HCT116 (cell line): ENCODE data around the gene LACTB. TPM values are rescaled to one million over a fixed set of nuclear protein-coding genes. Genes with fewer than 3 reads are reported as not detected.

Source experiments
- ATAC-seq: fragments of 200-7000 bp; cut with Tn5 transposase; 2 replicates; pipeline ENCODE4 v1.9.1; 2020; ENCODE audit warnings: mild to moderate bottlenecking, moderate library complexity
- BruUV-seq: library from RNA; stranded (reverse); fragments of 400-500 nt; replicated peaks from 2 replicates; lab custom pipeline; 2021; lab: Mats Ljungman, UMichigan
- CTCF ChIA-PET: fragments of 300-600 bp; sonication (Branson Sonifier 250); formaldehyde crosslinking; loops from one replicate; lab custom pipeline; 2021; ENCODE audit warnings: antibody characterized with exemption; lab: Charles Lee
- POLR2A ChIA-PET: fragments of 300-600, 350-600 bp; sonication (Branson Sonifier 250); formaldehyde crosslinking; loops from one replicate; lab custom pipeline; 2021; ENCODE audit warnings: antibody characterized with exemption; lab: Charles Lee
- RAD21 ChIA-PET, 2 experiments: fragments of 300-600 bp; sonication (Branson Sonifier 250); formaldehyde crosslinking; loops; one replicate each; lab custom pipeline; 2023; ENCODE audit warnings: low total read pairs in 2 of 2; ENCODE audit not compliant: uncharacterized antibody in 2 of 2, unreplicated experiment in 2 of 2, low non-redundant PET in 1 of 2; lab: Charles Lee
- DNase-seq: peaks from one replicate; pipeline ENCODE4 v3.0.0-alpha.2; 2010; ENCODE audit warnings: low read depth, low spot score
- H2AFZ ChIP-seq: fragments of 200-600 bp; shearing (Covaris generic), sonication (generic); 2 replicates; pipeline ENCODE4 v1.6.1; 2017; ENCODE audit warnings: low read depth, mixed run types, mixed read lengths, antibody characterized with exemption, low read length; ENCODE audit not compliant: poor library complexity, severe bottlenecking
- H3K27ac ChIP-seq: 2 replicates; pipeline ENCODE4 v1.5.1; 2012; ENCODE audit warnings: low read depth, low read length
- H3K27me3 ChIP-seq: fragments of 200-600 bp; sonication (generic); 2 replicates; pipeline ENCODE4 v1.6.1; 2016; ENCODE audit warnings: mixed run types, low read length, mixed read lengths; ENCODE audit not compliant: insufficient read depth
- H3K36me3 ChIP-seq, 2 experiments: fragments of 200-500 bp in 1 of 2; fragments of 200-600 bp in 1 of 2; sonication (Bioruptor generic) in 1 of 2; sonication (generic) in 1 of 2; 2 replicates each; pipeline versions ENCODE4 v1.5.1 to v1.6.1; 2014 to 2016; ENCODE audit warnings: low read length in 2 of 2, inconsistent platforms in 1 of 2, mixed read lengths in 1 of 2, mixed run types in 1 of 2; ENCODE audit not compliant: insufficient read depth in 2 of 2, control insufficient read depth in 1 of 2
- H3K4me1 ChIP-seq, 2 experiments: fragments of 200-600 bp in 1 of 2; sonication (generic) in 1 of 2; 2 replicates each; pipeline versions ENCODE4 v1.5.1 to v1.6.1; 2012 to 2017; ENCODE audit warnings: low read length in 2 of 2, inconsistent platforms in 1 of 2, mild to moderate bottlenecking in 1 of 2, mixed read lengths in 1 of 2, mixed run types in 1 of 2, moderate library complexity in 1 of 2; ENCODE audit not compliant: insufficient read depth in 2 of 2, control insufficient read depth in 1 of 2
- H3K4me2 ChIP-seq: fragments of 200-600 bp; sonication (generic); 2 replicates; pipeline ENCODE4 v1.6.1; 2017; ENCODE audit warnings: mixed run types, low read length, mixed read lengths
- H3K4me3 ChIP-seq, 2 experiments: fragments of 200-600 bp in 1 of 2; sonication (generic) in 1 of 2; replicated peaks in 1 of 2; 2 replicates each; pipeline ENCODE4 v1.5.1; 2011 to 2016; ENCODE audit warnings: low read length in 2 of 2, control low read depth in 1 of 2, low read depth in 1 of 2, mild to moderate bottlenecking in 1 of 2, mixed read lengths in 1 of 2, mixed run types in 1 of 2
- H3K79me2 ChIP-seq: fragments of 200-600 bp; sonication (generic); 2 replicates; pipeline ENCODE4 v1.6.1; 2017; ENCODE audit warnings: mild to moderate bottlenecking, mixed run types, low read length, moderate library complexity, mixed read lengths; ENCODE audit not compliant: insufficient read depth
- H3K9ac ChIP-seq: fragments of 200-600 bp; sonication (generic); 2 replicates; pipeline ENCODE4 v1.6.1; 2016; ENCODE audit warnings: low read length, mixed read lengths
- H3K9me2 ChIP-seq: fragments of 200-600 bp; sonication (generic), shearing (Covaris generic); 2 replicates; pipeline ENCODE4 v1.6.1; 2017; ENCODE audit warnings: mixed run types, mild to moderate bottlenecking, moderate library complexity; ENCODE audit not compliant: insufficient read depth
- H3K9me3 ChIP-seq, 2 experiments: fragments of 200-500 bp in 1 of 2; fragments of 200-600 bp in 1 of 2; sonication (Bioruptor generic) in 1 of 2; sonication (generic) in 1 of 2; 2 replicates each; pipeline ENCODE4 v1.6.1; 2014 to 2017; ENCODE audit warnings: low read length in 2 of 2, mixed read lengths in 2 of 2, inconsistent platforms in 1 of 2, low read depth in 1 of 2, mild to moderate bottlenecking in 1 of 2, mixed run types in 1 of 2, moderate library complexity in 1 of 2; ENCODE audit not compliant: control insufficient read depth in 1 of 2, insufficient read depth in 1 of 2
- H4K20me1 ChIP-seq: fragments of 200-600 bp; sonication (generic), shearing (Covaris generic); 2 replicates; pipeline ENCODE4 v1.6.1; 2017; ENCODE audit warnings: mixed run types, mild to moderate bottlenecking, moderate library complexity; ENCODE audit not compliant: insufficient read depth
- CBX3 ChIP-seq: IDR thresholded peaks from 2 replicates; pipeline ENCODE4 v1.6.1; 2012; ENCODE audit warnings: low read depth
- CEBPB ChIP-seq: IDR thresholded peaks from 2 replicates; pipeline ENCODE4 v1.6.1; 2012; ENCODE audit warnings: low read depth
- CTCF ChIP-seq, 3 experiments: fragments of 200-600 bp in 1 of 3; sonication (generic) in 1 of 3; IDR thresholded peaks in 2 of 3; conservative IDR thresholded peaks in 1 of 3; 2 replicates each; pipeline ENCODE4 v1.5.1; 2012 to 2017; ENCODE audit warnings: low read depth in 2 of 3, low read length in 2 of 3, antibody characterized with exemption in 1 of 3, borderline replicate concordance in 1 of 3, control low read depth in 1 of 3, mild to moderate bottlenecking in 1 of 3, mixed read lengths in 1 of 3, mixed run types in 1 of 3, moderate library complexity in 1 of 3; ENCODE audit not compliant: insufficient read depth in 1 of 3
- EGR1 ChIP-seq: IDR thresholded peaks from 2 replicates; pipeline ENCODE4 v1.6.1; 2012; ENCODE audit warnings: low read depth
- ELF1 ChIP-seq: IDR thresholded peaks from 2 replicates; pipeline ENCODE4 v1.6.1; 2012; ENCODE audit warnings: low read depth, borderline replicate concordance
- EZH2 ChIP-seq: fragments of 200-600 bp; sonication (generic); IDR thresholded peaks from 2 replicates; pipeline ENCODE4 v1.6.1; 2017; ENCODE audit warnings: antibody characterized with exemption, mixed run types
- FOSL1 ChIP-seq: IDR thresholded peaks from 2 replicates; pipeline ENCODE4 v1.6.1; 2012; ENCODE audit warnings: low read depth
- JUND ChIP-seq: IDR thresholded peaks from 2 replicates; pipeline ENCODE4 v1.6.1; 2012
- POLR2AphosphoS5 ChIP-seq: IDR thresholded peaks from 2 replicates; pipeline ENCODE4 v1.6.1; 2011; ENCODE audit warnings: mild to moderate bottlenecking, low read depth, low read length, moderate library complexity
- RAD21 ChIP-seq: IDR thresholded peaks from 2 replicates; pipeline ENCODE4 v1.6.1; 2012; ENCODE audit warnings: low read depth, mild to moderate bottlenecking
- SIN3A ChIP-seq: IDR thresholded peaks from 2 replicates; pipeline ENCODE4 v1.6.1; 2012; ENCODE audit warnings: low read depth
- SP1 ChIP-seq: IDR thresholded peaks from 2 replicates; pipeline ENCODE4 v1.6.1; 2012; ENCODE audit warnings: low read depth
- SRF ChIP-seq: IDR thresholded peaks from 2 replicates; pipeline ENCODE4 v1.6.1; 2012; ENCODE audit warnings: low read depth
- TCF7L2 ChIP-seq: IDR thresholded peaks from 2 replicates; pipeline ENCODE4 v1.7.0; 2011; ENCODE audit warnings: borderline replicate concordance, inconsistent platforms; ENCODE audit not compliant: insufficient read depth, insufficient read length; ENCODE audit errors: extremely low read depth
- ZBTB33 ChIP-seq: IDR thresholded peaks from 2 replicates; pipeline ENCODE4 v1.6.1; 2011; ENCODE audit warnings: mild to moderate bottlenecking, low read length, moderate library complexity; ENCODE audit not compliant: insufficient replicate concordance; ENCODE audit errors: extremely low read depth
- ZFX ChIP-seq: fragments of 450-650 bp; IDR thresholded peaks from 2 replicates; pipeline ENCODE4 v1.6.1; 2017
- ZNF274 ChIP-seq: fragments of 200-500 bp; sonication (Bioruptor generic); IDR thresholded peaks from 2 replicates; pipeline ENCODE4 v1.6.1; 2014; ENCODE audit warnings: mild to moderate bottlenecking, low read depth, low read length, inconsistent platforms
- intact Hi-C: fragments of 100-400 bp; cut with micrococcal nuclease; formaldehyde crosslinking; loops from 2 replicates; pipeline ENCODE4 v1.10.0; 2022
- total RNA-seq: library from RNA; stranded (reverse); gene quantifications from one replicate; pipeline ENCODE4 v1.2.1, GENCODE V29; 2021; ENCODE audit not compliant: unreplicated experiment
- TF ChIP-seq, protein P1 (sequence below): IDR thresholded peaks from 2 replicates; pipeline ENCODE4 v1.6.1; 2012
- TF ChIP-seq, protein P2 (sequence below): IDR thresholded peaks from 2 replicates; pipeline ENCODE4 v1.6.1; 2012

The LACTB gene
- total RNA-seq, 1 experiment from 2014 or later, result 7.6 TPM

GRCh38 chr15:63172376-63172775 lies 50.7 kb downstream of the LACTB start:
- H3K79me2 ChIP-seq, result no peaks in the 10 kb centered on the region
- H3K4me3 ChIP-seq, result no peak overlapping the region
- no peak overlapping the region for H3K9ac ChIP-seq
- no TSS peak for BruUV-seq
- TF ChIP-seq, protein P1, sequence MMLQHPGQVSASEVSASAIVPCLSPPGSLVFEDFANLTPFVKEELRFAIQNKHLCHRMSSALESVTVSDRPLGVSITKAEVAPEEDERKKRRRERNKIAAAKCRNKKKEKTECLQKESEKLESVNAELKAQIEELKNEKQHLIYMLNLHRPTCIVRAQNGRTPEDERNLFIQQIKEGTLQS, result no peak
- TF ChIP-seq, protein P2, sequence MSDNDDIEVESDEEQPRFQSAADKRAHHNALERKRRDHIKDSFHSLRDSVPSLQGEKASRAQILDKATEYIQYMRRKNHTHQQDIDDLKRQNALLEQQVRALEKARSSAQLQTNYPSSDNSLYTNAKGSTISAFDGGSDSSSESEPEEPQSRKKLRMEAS, result no peak
- TF ChIP-seq SRF (no peak), FOSL1 (no peak), ELF1 (no peak), EGR1 (no peak), CTCF (IDR thresholded peaks at IDR 0.05 in 2 of 3, conservative IDR thresholded peaks at IDR 0.05 in 1 of 3; ENCODE audit: borderline replicate concordance in 1 of 3, insufficient read depth in 1 of 3, low read depth in 2 of 3, low read length in 2 of 3) (no peak), SP1 (no peak), RAD21 (no peak), SIN3A (no peak), JUND (no peak), ZNF274 (no peak), POLR2AphosphoS5 (no peak), ZFX (no peak), EZH2 (no peak), CBX3 (no peak), TCF7L2 (no peak), CEBPB (no peak), ZBTB33 (no peak)
- TF ChIP-seq, all 23 proteins: peak for 0
- Histone ChIP-seq H3K9me2 (no peaks in the 10 kb centered on the region), H3K9me3 (no peaks in the 10 kb centered on the region), H3K4me1 (no peaks in the 10 kb centered on the region), H2AFZ (no peak overlapping the region), H3K4me2 (no peak overlapping the region), H3K27me3 (no peaks in the 10 kb centered on the region), H4K20me1 (no peaks in the 10 kb centered on the region), H3K27ac (no peak overlapping the region), H3K36me3 (no peaks in the 10 kb centered on the region)
- POLR2A ChIA-PET, result no interaction called here
- CTCF ChIA-PET, result no interaction called here
- ATAC-seq (no peak), DNase-seq (no peak)
- intact Hi-C loops, result no loop called here
- RAD21 ChIA-PET, result interaction anchor here in 1 of 2 experiments (0.6 kb wide), 1 partner anchor 676 kb away, joined by 3 read pairs; no protein-coding TSS in a partner anchor
